ENCODE measurements around the gene MEN1.
"Not testable (repeated sequence)": the region's sequence is repeated elsewhere in the genome, so short reads cannot be mapped to it uniquely, and the experiment has no call there.

Gene MEN1

GRCh38 chr11:64810271-64810890, at the start of gene MEN1:
MEN1 (minus strand) TSS chr11:64810551; CDS start chr11:64810109, 442 bp downstream.
- DNase-seq: peak; percentile 93

DNA sequence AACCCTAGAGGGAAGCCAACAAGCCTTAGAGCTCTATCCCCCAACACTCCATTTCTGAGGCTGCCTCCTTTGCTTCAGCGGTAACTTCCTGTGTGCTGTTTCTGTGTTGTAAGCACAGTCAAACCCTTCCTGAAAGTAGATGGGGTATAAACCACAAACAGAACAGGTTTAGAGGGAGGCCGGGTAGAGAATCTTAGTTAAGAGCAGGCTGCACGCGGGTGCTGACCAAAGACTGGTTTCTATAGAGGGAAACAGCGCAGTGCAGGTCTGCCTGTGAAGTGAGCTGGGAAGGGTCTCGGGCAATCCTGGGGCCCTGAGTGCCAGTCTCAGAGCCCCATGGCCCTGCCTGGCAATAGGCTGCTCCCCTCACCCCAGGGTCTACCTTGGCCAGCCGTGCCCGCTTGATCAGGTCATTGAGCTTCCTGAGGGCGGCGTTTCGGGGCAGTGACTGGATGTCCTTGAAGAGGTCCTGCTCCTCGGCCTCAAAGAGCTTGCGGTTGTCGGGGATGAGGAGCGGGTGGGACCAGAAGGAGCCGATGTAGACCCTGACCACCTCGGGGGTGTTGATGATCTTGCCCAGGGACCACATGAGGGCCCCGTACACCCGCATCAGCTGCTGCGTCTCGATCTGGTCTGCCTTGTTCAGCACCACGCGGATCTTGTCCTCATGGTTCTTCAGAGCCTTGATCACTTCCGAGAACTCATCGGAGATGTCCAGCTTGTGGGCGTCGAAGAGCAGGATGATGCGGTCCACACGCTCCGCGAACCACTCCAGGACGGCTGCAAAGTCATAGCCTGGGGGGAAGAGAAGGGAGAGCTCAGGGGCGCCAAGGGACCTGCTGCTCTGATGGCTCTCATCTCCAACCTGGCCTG, 49.4 kb upstream of the MEN1 start:
- DNase-seq: peak; percentile 96

DNA sequence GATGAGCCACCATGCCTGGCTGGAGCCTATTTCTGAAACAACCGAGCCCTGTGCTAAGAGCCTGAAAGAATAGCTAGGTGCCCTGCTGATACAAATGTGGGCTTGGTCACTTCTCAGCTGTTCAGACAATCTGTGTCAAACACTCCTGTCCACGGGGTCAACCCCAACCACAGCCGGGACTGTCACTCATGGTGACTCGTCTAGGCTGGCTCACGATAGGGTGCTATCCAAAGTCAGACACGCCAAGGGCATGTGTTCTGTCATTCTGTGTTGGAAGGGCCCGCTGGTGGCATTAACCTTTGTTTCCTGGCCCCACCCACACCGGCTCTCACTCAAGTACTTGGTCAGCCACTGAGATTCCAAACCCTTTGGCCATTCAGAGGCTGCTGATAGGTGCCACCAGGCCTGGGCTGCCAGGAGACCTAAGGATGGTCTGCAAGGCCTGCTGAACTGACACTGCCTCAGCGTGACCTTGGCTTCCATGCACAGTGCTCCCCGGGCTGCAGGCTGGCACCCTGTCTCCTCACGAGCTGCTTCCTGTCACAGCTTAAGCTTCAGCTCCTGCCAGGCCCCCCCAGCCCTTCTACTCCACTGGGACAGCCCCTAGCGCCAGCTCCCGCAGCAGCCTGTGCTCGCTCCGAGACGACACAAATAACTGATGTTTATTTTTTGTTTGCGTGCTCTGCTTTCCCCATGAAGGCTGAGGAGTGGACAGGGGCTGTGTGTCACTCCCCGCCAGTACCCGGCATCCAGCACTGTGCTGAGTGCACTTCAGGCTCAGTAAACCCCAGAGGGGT, 48.3 kb upstream of the MEN1 start:
- DNase-seq: peak; percentile 79

DNA sequence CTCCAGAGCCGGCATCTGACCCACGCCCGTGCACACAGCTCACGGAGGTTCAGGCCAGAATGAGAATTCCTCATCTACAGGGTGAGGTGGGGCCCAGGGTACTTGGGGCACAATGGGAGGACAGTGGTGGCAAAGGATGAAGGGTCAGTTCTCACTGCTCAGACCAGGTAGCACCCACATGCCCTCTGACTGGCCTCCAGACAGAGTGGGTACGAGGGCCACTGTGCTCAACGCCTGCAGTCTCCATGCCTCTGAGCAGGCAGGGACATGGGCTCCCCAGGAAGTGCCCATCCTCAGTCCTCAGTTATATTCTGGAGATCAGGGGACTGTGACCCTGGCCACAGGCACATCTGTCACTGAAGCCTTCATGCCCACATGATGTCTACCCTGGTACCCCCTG, 47.1 kb upstream of the MEN1 start:
- DNase-seq: no peak

GRCh38 chr11:64856382-64857227, 46.3 kb upstream of the MEN1 start:
- DNase-seq: peak; percentile 82

- peak; percentile 24 for DNase-seq
Measured at GRCh38 chr11:64855596-64856304, 45.4 kb upstream of the MEN1 start.

DNA sequence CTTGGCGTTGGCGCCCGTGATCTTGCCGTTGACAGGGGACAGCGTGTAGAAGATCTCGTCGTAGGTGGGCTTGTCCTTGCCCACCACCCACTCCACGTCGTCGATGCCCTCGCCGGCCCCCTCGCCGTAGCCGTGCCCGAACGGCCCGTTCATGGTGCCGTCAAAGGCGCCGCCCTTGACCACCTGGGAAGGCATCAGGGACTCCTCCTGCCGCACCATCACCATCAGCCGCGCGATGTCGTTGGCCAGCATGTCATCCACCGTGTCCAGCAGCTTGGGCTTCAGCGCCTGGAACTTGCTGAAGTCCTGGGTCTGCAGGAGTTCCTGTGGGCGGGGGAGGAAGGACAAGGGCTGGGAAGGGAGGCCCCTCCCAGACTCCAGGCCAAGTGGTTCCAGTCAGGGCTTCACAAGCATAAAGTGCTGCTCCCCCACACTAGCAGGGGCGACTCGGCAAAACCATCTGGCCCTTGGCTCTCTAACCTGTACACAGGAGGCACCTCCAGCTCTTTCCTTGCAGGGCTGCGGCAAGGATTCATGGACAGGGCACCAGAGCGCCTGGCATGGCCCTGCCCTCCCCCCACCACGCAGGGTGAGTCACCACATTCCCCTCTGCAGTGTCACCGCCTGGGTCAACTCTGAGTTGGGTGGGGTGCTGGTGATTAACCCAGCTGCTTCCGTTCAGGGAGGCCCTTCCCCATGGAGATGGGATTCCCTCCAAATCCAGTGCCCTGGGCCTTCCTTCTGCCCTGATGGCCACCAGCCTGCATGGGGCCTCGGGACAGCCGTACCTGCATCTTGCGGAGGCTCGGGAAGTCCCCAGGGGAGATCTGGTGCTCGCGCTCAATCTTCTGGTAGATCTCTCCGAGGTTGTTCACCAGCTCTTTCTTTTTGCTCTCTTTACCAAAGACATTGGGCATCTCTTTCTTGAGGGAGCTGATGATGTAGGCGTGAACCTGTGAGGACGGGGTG, 44.5 kb upstream of the MEN1 start:
- DNase-seq: peak; percentile 47

DNA sequence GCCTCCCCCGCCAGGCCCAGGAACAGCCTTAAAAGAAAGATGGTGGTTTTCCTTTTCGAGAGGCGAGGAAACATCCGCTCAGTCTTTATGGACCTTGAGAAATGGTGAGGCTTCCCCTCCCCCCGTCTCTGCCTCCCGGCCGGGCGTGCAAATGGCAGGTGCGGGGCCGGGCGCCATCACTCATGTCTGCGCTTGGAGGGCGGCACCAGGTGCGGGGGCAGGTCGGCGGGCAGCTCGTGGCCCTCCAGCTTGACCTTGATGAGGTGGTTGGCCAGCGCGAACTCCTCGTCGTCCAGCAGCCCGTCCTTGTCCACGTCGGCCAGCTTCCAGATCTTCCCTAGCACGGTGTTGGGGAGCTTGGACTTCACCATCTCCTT, 43.8 kb upstream of the MEN1 start:
- no peak for DNase-seq

- DNase-seq: no peak
Measured at GRCh38 chr11:64853709-64854108, 43.4 kb upstream of the MEN1 start.

DNA sequence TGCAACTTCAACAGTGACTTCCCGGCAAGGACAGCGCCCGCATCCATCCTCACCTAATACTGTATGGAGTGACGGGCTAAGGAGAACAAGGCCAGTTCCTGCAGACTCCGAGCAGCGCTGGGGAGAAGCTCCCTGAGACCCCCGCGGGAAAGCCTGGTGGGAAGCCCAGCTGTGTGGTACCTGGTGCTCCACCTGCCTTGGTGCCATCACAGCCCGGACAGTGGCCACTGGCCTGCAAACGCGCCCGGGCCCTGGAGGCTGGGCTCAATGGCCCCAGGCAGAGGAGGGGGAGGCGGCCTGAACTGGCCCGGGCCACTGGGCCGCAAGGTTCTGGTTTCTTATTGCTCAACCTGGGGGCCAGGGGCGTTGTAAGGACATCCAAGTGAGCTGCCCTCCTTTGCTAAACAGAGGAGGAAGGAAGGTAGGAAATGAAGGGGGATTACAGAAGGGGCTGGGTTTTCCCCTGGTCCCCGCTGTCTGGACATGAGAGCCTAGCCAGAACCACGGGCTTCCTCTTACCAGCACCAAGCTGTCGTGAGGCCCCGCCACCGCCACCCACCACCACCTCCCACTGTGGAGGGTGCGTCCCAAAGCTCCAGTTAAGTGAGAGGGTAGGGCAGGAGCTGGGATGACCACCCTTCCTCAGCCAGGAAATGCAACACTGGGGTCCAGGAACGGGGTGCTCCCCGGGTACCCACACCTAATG, 42.6 kb upstream of the MEN1 start:
- no peak for DNase-seq

DNA sequence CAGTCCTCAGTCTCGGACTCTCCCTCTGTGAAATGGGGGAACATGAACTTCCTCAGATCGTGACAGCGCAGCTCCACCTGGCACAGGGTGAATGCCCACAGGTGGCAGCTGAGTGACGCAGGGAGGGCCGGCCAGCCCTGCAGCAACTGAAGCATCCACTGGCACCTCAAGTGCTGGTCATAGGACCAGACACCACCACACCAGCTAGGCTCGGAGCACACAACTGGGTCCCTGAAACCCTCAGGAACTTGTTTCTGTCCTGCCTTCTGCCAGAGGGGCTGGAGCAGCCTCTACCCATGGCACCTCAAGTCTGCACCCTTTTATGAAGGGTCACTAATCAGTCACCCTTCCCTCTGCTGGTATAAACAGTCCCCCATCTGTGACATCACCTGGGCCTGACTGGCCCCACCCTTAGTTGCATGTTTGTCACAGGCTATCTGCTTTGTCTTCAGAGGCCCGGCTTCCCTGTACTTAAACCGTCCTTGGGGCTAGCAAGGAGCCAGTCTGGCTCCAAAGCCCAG, 41.5 kb upstream of the MEN1 start:
- DNase-seq: no peak

GRCh38 chr11:64850979-64851567, 40.7 kb upstream of the MEN1 start:
- DNase-seq: peak; percentile 62

DNA sequence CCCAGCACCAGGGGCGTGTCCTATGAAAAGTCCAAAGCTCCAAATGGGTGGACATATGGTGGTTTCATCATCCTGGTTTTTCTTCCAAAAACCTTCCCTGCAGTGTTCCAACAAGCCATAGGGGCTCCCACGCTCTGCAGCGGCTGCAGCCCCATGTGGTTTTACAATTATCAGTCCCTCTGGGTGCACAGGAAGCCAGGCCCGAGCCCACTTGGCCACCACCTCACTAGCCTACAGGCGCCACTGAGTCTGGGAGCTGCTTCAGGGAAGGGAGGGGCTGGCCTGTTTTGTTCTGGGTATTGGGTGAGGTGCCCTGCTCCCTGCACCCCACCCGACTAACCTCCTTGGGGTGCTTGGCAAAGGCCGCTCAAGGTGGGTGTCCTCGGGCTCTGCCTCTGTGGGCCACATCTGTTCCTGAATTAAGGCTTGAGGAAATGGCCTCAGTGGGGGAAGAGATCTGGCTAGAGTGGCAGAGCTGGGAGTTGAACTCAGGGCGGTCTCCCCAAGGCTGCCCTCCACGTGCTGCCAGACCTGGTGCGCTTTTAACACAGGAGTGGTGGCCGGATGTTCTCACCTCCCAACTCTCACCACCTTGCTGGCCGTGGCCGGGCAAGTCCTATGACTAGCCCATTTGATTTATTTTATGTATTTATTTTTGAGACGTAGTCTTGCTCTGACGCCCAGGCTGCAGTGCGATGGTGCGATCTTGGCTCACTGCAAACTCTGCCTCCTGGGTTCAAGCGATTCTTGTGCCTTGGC, 39.4 kb upstream of the MEN1 start:
- no peak for DNase-seq

DNA sequence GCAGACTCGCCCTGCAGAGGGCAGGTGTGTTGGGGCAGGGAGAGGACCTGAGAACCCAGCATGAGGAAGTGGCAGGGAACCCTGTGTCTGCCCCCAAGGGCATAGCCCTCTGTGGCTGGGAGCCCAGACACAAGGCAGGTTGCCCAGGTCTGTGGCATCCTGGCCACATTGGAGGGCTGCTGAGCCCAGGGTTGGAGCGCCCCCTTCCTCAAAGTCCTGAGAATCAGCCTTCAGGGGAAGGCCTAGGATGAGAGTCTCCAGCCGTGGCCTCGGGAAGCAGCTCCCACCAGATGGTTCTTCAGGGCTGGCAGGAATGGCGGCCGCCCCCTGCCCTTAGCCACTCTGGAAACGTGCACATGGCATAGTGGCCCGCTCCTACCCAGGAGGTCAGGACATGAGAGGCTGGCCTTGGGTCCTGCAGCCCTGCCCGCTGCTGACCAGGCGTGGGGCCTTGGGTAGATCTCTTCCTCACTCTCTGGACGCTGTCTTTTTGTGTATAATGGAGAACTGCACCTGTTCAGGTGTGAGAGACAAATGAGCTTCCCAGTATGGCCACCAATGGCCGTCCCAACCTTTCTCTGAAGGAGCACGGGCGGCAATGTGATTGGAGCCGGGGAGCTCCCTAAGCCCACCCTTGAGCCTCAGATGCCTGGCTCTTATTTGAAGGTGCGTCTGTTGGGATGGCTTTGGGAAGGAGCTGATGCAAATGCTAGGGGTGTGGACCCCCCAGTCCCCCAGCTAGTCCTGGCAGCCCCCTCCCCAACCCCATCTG, 38.7 kb upstream of the MEN1 start:
- no peak for DNase-seq

DNA sequence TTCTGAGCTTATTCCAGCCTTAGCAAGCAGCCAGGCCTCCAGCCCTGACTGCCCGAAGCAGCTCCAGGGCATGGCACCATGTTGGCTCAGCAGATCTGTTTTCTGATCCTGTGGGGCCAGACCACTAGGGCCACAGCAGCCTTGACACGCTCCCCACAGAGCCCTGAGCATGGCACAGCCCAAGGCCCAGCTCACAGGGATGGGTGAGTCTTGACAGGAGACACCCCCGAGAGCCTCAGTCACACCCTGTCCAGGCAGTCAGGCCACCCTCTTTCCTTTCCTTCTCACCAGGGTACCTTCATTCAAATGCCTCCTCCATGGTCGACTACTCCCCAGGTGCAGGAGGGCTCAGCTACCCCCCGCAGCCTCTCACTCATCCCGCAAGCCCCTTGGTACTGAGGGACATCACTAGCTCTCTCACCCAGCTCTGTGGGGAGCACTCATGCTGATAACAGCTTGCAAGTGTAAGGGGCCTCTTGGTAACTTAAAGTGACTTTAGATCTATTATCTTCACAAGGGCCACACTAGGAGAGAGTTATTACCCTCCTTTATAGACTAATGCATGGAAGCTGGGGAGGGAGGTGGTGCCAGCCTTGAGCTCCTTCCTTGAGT, 38.0 kb upstream of the MEN1 start:
- no peak for DNase-seq

GRCh38 chr11:64846998-64847666, 36.8 kb upstream of the MEN1 start:
- DNase-seq: peak; percentile 94

GRCh38 chr11:64845776-64846129, 35.4 kb upstream of the MEN1 start:
- DNase-seq: not testable (repeated sequence)
